Right renal pelvis (tissue), 4 donors: ENCODE data around the gene ZG16B. TPM values are rescaled to one million over a fixed set of nuclear protein-coding genes. Genes with fewer than 3 reads are reported as not detected.

Source experiments
- DNase-seq, 4 donors: peaks; one replicate each; pipeline ENCODE4 v3.0.0-alpha.2; 2013; ENCODE audit warnings: low read depth in 4 of 4, low spot score in 3 of 4, missing footprints in 1 of 4
- polyA plus RNA-seq, 4 donors: library from polyadenylated mRNA; unstranded; fragments of 120-200 nt; gene quantifications; one replicate each; pipeline ENCODE4 v1.2.1, GENCODE V29; 2013; ENCODE audit not compliant: insufficient read length in 4 of 4

Gene ZG16B
- polyA plus RNA-seq, 4 donors = 0.25 to 0.50 (median 0.33) TPM

DNA sequence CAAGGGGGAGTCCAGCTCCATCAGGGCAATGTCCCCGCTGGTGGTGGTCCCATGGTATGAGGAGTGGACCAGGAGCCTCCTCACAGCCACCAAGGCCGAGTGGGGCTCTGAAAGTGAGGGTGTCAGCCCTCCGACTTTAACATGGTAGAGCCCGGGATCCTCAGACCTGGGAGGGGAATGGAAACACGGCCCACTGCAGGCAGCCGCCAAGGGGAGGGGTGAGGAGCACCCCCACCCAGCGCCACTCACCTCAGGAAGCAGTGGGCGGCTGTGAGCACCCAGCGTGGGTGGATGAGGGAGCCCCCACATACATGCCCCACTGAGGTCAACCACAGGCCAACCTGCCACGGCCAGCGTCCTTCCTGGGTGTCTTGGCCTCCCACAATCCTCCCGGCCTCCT is 10.8 kb downstream of the ZG16B start:
- DNase-seq = no peak

DNA sequence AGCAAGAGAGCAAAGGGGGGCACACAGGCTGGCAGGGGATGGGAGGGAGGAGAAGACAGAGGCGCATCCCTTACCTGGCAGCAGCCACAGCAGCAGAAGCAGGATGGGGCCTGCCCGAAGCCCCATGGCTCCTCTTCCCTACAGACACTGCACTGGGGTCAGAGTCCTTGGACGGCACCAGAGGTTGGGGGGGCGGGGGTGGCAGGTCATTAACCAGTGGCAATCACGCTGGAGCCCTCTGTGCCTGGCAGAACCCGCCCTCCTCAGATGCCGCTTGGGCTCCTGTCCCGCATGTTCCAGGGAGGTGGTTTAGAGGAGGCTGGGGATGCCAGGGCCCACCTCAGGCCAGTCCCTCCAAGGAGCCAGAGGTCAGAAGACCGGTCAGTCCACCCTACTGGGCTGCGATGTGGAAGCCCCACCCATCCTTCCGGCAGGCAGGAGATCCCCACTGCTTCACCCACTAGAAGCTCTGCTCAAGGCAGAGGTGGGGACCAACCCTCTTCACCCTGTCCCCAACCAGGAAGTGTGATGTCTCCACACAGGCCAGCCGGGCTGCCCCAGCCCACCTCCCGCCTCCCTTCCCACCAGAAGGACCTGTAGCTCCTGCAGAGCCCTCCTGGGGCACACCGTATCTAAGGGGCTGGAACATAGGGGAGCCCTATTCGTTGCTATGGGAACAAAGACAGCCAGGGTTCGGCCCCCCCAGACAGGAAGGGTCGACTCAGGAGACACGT is 11.7 kb downstream of the ZG16B start:
- no peak for DNase-seq

DNA sequence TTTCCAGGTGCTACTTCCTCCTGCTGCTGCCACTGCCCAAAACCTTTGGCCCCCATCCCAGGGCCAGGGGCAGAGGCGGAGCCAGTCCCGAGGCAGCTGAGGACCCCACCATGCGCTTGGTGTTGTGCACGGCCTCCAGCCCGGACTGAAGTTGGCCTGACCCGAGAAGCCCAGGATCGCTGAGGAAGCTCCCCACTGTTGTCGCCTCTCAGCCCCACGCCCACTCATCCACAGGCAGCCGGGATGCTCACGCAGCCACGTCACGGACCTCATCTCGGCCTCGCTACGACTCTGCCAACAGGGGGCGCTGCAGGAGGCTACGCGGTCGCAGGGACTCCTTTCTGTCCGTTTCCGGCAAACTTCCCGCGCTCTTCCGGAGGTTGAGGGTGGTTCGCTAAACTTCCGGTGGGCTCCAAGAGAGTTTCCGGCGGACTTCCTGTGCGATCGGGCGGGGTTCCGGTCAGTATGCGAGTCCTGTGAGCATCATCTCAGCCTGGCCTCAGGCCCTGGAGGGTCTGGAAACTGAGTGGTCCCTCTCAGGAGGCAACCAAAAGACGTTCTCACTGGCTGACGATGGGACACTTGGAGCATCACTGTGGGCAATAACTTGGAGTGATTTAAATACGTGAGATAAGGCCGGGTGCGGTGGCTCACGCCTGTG is 12.4 kb downstream of the ZG16B start:
- no peak for DNase-seq

DNA sequence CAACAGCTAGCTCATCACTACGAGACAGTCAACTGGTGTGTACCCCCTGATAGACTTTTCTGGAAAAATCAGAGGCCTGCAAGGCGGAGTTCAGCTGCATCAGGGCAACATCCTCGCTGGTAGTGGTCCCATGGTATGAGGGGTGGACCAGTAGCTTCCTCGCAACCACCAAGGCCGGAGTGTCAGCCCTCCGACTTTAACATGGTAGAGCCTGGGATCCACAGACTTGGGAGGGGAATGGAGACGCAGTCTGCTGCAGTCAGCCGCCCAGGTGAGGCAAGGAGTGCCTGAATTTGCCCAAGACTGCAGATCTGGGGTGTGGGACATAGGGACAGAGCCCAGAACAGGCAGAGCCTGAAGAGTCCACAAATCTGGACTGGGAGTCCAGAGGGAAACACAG is 13.4 kb downstream of the ZG16B start:
- no peak for DNase-seq

DNA sequence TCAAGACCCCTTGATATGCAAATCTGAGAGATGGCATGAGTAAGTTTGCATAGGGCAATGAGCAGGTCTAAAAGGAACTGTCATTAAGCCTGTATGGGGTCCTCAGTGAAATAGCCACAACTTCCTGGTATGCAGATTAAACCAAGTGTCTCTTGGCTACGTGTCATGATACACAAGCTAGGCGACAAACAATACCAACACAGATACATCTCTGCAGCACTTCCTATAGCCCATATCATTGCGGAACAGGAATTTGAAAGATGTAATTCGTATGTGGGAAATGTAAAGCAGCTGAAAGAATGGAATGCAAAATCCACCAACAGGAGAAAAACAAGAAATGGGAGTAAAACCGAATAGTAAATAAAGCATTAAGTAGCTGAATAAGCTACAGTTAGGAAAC is 15.0 kb downstream of the ZG16B start:
- no peak for DNase-seq

DNA sequence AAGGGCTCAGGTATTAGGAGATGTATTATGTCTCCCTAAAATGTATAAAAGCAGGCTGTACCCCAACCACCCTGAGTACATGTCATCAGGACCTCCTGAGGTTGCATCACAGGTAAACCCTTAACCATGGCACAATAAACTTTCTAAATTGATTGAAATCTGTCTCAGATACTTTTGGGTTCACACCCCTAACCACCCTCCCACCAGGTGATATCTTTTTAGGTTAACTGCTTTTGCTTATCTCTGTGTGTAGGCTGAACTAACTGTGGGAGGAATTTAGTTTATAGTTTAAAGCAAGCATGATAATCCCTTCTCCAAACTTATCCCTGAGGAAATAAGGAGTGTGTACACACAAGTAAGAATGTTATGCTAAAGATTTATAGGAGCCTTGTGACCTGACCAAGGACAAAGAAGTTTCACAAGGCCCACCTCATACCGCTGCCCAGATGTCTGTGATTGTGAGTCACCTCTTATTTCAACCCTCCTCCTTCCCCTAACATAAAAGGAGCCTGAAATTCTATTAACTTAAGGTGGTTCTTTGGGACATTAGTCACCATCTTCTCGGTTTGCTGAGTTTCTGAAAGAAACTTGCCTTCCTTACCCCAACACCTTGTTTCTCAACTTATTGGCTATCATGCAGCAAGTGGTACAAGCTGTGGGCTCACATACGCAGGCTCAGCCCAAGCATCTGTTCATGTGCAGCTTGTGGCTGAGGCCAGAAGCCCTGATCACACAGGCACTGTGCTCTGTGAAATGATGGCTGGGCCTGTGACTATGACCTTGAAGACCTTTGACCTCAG is 16.6 kb downstream of the ZG16B start:
- no peak for DNase-seq

DNA sequence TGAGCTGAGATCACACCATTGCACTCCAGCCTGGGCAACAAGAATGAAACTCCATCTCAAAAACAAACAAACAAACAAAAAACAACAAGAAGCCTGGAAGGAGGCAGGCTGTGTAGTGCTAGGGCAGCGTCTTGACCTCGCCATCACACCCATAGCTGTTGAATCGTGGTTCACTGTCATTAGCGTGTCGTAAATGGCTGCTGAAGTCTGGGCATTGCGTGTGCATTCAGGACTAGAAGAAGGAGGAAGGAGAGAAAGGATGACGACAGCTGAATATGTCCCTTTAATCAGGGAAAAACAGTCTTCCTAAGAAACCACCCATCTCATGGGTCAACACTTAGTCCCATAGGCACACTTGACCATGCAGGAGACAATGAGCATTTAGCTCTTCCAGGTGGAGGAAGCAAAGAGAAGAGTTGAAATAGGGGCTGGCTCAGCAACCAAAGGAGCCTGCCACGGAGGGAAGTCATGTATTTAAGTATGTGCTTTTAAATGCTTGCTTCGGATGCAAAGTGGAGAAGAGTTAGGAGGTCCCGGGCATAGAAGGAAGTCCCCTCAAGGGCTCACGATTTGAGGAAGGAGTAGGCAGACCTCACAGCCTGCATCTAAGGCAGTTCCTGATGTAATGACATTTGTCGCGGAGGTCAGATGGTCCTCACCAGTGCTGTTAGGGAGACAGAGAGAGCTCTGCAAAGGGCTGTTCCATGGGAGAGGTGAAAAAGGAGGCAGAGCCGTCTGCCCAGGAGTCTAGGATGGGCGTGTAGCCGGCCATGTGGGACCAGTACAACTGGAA is 19.0 kb downstream of the ZG16B start:
- no peak for DNase-seq

DNA sequence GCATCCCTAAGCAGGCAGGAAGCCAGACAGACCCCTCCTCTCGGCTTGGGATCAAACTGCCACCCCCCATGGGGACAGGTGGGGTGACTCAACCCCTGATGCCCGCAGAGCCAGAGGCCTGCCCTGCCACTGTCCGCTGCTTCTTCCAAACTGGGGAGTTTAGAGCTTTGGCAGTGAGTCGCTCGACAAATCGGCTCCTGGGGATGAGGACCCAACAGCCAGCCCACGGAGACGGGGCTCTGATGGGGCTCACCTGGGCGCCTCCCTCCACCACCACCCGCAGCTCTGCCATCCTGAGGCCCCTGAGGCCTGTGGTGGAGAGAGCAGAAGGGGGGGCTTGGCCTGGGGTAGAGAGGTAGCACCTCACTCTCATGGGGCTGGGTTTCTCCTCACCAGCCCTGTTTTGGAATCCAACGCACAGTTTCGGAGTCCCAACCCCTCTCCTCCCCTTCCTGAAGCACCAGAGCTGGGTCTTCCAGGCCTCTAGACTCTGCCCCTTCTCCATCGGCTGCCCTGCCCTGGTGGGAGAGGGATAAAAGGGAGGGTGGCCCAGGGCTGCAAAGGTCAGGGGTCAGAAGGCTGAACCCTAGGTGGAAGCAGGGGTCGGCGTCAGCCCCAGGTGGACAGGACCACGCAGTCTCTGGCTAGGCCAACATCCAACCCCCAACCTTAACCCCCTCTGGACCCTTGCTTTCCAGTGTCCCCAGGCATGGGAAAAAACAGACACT is 22.1 kb downstream of the ZG16B start:
- no peak for DNase-seq

DNA sequence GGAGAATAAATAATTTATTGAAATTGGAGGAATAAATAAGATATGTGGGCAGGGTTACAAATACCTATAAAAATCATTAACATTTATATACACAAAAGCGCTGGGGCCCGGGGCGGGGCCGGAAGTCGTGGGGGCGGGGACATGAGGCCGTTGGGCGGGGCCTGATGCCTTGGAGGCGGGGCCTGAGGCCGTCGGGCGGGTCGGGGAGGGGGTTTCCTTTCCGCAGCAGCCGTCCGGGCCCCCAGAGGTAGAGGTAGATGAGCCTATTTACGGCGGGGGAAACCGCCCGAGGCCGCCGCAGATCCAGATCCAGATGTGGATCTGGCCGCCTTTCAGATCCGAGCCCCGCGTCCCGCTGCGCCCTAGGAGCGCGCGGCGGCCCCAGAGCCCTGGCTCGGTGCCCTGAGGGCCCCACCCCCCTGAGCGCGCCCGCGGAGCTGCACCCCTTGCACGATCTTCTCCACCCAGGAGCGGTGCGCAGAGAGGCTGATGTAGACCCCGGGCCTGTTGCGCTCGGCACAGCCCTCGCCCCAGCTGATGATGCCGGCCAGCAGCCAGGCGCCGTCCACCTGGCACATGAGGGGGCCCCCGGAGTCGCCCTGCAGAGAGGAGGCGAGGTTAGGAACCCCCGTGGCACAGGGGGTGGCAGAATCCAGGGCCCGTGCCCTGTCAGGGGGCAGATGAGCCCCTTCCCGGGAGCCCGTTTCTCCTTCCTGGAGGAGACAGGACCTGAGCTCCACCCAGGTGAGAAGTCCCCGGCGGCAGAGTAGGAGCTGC is 22.8 kb downstream of the ZG16B start:
- DNase-seq = no peak

DNA sequence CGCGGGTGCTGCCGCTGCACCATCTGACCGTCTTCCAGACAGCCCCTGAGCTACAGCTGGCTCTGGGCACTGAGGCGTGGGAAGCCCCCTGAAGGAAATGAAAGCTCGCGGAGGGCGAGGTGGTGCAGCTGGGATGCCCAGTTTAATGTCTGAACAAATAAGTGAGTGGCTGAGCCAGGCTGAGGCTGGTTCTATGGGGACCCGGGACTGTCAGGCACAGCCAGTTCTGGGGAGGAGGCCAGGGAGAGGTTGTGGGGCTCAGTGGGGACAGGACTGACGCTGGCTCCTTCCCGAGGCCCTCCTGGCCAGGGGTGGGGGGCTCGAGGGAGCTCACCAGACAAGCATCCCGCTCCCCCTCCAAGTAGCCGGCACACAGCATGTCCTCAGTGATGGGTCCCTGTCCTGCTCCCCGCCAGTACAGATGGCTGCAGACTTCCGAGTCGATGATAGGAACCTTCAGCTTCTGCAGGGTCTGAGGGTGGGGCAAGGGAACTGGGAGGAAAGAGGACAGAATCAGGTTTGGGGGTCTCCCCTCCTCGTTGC is 23.5 kb downstream of the ZG16B start:
- DNase-seq = no peak

DNA sequence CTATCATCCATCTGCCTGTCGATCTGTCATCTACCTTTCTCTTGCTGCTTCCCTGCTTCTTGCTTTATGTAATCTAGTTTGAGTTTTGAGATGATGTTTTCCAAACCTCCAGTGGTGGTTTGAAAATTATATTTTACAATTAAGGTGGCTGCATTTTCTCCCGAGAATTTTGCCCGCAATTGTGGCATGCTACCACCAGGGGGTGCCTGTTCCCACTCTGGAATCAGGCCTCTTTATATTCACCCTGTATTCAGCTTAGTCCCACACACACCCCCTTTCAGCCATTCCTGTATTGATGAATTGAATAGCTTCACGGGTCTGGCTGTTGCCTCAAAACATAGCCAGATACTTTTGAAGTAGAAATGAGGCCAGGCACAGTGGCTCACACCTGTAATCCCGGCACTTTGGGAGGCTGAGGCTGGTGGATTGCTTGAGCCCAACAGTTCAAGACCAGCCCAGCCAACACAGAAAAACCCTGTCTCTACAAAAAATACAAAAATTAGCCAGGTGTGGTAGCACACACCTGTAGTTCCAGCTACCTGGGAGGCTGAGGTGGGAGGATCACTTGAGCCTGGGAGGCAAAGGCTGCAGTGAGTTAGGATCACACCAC is 24.7 kb downstream of the ZG16B start:
- no peak for DNase-seq

DNA sequence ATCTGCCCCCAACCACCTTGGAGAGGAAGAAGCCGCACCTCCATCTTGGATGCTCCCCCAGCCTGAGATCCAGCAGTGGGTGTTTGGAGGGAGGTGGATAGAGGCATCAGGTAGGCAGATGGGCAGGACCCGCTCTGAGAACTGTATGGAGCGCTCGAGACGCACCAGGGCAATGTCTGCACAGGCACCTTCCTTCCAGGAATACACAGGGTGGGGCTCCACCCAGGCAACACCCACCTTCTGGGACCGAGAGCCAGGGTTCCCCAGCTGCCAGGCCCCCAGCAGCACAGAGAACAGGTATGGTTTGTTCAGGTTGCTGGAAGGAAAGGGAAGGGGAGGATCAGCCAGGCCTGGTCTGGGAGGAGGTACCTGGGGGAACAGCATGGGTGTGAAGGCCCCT is 25.4 kb downstream of the ZG16B start:
- DNase-seq = no peak

DNA sequence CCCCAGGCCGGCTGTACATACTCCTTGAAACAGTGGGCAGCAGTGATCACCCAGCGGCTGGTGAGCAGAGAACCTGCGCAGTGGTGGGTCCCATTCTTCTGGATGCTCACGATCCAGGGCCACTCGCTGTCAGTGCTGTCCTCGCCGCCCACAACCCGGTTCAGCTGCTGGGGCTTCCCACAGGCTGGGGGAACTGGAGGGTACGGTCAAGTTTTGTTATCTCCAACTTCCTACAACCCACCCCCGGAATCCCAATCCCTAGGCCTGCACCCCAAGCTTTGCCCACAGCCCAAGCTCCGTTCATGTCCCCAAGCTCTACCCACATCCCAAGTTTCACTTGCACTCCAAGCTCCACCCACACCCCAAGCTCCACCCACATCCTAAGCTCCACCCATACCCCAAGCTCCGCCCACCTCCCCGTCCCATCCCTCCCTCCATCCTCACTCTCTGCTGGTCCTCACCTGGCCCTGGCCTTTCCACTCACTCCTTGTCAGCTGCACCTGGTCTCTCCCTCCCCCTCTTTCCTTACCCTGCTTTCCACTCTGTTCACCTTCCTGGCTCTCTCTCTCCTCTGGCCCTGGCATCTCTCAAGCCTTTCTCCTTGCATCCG is 26.1 kb downstream of the ZG16B start:
- no peak for DNase-seq

DNA sequence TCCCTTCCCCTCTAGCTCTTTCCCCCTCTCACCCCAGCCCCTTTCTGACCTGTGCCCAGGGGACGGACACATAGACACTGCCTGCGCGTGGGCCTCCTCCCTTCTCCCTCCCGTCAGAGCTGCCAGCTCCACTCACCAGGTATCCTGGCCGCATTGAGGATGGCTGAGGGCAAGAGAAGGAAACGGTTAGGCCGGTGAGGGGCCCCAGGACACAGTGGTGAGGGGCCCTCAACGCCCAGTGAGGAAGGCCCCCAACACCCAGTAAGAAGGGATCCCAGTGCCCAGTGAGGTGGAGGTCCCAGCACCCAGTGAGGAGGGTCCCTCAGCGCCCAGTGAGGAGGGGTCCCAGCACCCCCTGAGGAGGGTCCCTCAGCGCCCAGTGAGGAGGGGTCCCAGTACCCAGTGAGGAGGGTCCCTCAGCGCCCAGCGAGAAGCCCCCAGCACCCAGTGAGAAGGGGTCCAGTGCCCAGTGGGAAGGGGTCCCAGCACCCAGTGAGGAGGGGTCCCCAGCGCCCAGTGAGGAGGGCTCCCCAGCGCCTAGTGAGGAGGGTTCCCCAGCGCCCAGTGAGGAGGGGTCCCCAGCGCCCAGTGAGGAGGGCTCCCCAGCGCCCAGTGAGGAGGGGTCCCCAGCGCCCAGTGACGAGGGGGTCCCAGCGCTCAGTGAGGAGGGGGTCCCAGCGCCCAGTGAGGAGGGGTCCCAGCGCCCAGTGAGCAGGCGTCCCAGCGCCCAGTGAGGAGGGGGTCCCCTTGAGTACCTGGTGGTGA is 26.8 kb downstream of the ZG16B start:
- no peak for DNase-seq

DNA sequence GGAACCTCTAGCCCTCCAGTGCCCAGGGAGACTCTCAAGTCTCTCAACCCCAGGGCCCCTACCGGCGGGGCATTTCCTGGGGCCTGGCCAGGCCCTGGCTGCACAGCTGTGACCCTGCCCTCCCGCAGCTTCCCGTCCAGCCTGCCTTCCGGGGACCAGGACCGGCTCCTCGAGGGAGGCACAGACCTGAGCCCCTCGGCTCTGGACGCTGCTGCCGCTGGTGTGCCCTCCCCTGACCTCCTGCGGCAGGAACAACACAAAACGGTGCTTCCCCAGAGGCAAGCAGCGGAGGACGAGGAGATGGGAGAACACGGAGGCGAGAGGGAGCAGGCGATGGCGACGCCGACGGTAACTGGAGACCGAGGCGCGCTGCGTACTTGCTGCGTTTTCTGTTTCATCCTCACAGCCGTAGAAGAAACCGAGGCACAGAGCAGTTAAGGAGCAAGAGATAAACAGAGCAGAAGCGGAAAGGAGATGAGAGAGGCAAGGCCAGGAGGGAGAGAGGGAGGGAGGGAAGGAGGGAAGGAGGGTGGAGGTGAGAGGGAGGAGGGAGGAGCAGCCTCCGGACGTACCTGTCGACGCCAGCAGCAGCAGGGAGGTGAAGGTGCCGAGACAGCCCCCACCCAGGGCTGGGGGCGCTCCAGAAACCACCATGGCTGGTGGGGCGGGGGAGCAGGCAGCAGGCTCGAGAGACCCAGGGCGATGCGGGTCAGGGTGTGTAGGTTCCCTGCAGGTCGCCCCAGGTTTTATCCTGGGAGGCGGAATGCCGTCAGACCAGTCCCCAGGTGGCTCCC is 27.5 kb downstream of the ZG16B start, which contains the start of gene PRSS22:
TSS of gene PRSS22 (minus strand) at position 720 of the 794 bp plus-strand sequence. CDS start at position 654, 66 bp downstream.
- DNase-seq = no peak

DNA sequence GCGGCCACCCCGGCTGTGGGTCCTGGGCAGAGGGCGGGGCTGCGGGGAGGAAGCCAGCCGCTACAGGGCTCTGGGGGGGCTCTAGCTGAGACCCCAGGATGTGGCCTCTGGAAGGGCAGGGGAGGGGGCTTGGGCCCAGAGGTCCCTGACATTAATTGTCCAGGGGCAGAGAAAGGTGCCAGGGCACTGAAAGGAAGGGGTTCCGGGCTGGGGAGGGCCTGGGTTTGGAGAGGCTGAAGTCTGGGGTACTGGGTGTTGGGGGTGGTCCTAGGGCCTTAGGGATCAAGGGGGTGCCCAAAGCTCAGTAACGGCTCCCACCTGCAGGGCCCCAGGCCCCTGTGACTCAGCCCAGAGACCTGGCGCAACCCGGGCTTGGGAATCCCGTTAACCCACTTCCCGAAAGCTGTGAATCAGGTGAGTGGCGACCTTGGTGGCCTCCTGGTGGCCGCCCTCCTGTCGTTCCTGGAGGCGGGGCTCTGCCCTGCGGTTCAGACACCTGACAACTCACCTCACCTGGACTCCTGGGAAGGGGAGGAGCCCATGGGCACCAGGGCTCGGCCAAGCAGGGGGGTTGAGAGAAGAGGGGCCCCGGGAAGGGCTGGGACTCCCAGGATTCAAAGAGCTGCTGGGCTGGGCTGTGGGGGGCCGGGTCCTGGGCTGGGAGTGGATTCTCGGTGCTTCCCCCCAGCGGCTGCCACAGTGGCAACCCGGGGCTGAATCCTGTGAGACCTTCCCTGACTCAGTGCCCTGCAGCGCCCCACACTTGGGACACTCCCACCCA is 28.3 kb downstream of the ZG16B start:
- DNase-seq = peak in 2 of 4 donors; percentile 35 to 36
